ENCODE data around the gene HSPA2. TPM values are rescaled to one million over a fixed set of nuclear protein-coding genes. Genes with fewer than 3 reads are reported as not detected.

Gene HSPA2
- total and polyA plus RNA-seq, 2 of the 13 experiments (the other 11 are each of a cell fraction or from before 2014, with no cell fraction given) = 0.15 to 0.27 TPM

DNA sequence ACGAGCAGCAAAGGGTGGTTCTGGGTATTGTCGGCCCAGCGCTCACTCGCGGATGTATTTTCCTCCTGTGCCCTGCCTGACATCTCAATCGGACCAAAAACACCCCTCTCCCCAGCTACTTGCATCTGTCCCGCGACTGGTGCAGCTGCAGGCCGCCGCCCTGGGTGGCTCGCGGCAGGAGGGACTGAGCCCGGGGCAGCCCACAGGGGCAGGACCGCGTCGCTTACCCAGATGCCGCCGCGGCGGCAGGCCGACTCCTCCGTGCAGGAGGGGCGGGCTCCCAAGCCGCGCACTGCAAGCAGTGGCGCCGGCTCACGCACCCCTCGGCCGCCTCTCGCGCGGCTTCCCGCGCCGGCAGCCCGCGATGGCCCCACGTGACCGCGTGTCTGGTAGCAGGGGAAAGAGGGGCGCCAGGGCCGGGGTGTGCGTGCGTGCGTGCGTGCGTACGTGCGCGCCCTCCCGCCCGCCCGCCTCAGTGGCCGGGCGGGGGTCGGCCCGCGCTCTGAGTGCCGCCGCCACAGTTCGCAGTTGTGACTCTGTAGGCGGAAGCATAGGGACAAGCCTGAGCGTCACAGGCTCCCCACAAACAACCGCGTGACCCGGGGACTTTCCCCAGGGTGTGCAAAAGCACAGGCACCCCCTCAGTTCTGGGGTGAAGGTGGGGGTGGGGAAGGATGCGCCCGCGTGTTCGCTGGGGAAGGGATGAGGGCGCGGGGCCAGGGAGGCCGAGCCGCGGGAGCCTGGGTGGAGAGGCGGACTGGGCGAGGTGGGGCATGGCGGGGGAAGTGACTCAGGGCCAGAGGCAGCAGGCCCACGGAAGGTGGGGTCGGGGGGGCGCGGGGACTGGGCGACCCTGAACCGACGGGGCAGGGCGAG is 36.9 kb upstream of the HSPA2 start, which contains the start of gene ZBTB25 (continued):
- TF ChIP-seq, protein P1, sequence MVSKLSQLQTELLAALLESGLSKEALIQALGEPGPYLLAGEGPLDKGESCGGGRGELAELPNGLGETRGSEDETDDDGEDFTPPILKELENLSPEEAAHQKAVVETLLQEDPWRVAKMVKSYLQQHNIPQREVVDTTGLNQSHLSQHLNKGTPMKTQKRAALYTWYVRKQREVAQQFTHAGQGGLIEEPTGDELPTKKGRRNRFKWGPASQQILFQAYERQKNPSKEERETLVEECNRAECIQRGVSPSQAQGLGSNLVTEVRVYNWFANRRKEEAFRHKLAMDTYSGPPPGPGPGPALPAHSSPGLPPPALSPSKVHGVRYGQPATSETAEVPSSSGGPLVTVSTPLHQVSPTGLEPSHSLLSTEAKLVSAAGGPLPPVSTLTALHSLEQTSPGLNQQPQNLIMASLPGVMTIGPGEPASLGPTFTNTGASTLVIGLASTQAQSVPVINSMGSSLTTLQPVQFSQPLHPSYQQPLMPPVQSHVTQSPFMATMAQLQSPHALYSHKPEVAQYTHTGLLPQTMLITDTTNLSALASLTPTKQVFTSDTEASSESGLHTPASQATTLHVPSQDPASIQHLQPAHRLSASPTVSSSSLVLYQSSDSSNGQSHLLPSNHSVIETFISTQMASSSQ (IDR thresholded peaks at IDR 0.05; ENCODE audit: low read depth) = no peak
- TF ChIP-seq, protein P1 (CRISPR knock-in tag; IDR thresholded peaks at IDR 0.05; ENCODE audit: borderline replicate concordance) = peak; percentile 35; the same call in 1 of the 2 replicates
- TF ChIP-seq POLR2A (IDR thresholded peaks at IDR 0.05; ENCODE audit: insufficient read depth in 1 of 2, low read depth in 2 of 2, low read length in 2 of 2) (peak in 1 of 2 experiments; percentile 83), KDM4B (CRISPR knock-in tag; IDR thresholded peaks at IDR 0.05) (0 out of 2 replicates have a peak, but pooled peaks have one; percentile 29), GFI1 (CRISPR knock-in tag; IDR thresholded peaks at IDR 0.05; ENCODE audit: borderline replicate concordance) (peak; percentile 77; the same call in 1 of the 2 replicates), ZNF776 (CRISPR knock-in tag; IDR thresholded peaks at IDR 0.05) (peak; percentile 51; the same call in 1 of the 2 replicates), SPEN (CRISPR knock-in tag; IDR thresholded peaks at IDR 0.05; ENCODE audit: low read depth) (peak; percentile 93), ZNF773 (CRISPR knock-in tag; IDR thresholded peaks at IDR 0.05; ENCODE audit: borderline replicate concordance) (0 out of 2 replicates have a peak, but pooled peaks have one; percentile 20), ZNF343 (CRISPR knock-in tag; IDR thresholded peaks at IDR 0.05) (no peak), ZNF264 (CRISPR knock-in tag; IDR thresholded peaks at IDR 0.05) (peak; percentile 40; the same call in 1 of the 2 replicates), ZNF674 (CRISPR knock-in tag; IDR thresholded peaks at IDR 0.05; ENCODE audit: low read depth) (peak; percentile 22; the same call in 1 of the 2 replicates), ARNTL (CRISPR knock-in tag; IDR thresholded peaks at IDR 0.05) (peak; percentile 90), KDM5A (IDR thresholded peaks at IDR 0.05; ENCODE audit: borderline replicate concordance, low read length) (peak; percentile 25; the same call in 1 of the 2 replicates), ZNF34 (CRISPR knock-in tag; IDR thresholded peaks at IDR 0.05; ENCODE audit: borderline replicate concordance) (0 out of 2 replicates have a peak, but pooled peaks have one; percentile 22), ZNF574 (CRISPR knock-in tag; IDR thresholded peaks at IDR 0.05) (peak; percentile 75; the same call in 1 of the 2 replicates), ZNF841 (CRISPR knock-in tag; IDR thresholded peaks at IDR 0.05; ENCODE audit: borderline replicate concordance) (0 out of 2 replicates have a peak, but pooled peaks have one; percentile 60), NRL (CRISPR knock-in tag; IDR thresholded peaks at IDR 0.05; ENCODE audit: borderline replicate concordance) (0 out of 2 replicates have a peak, but pooled peaks have one; percentile 9), EED (CRISPR knock-in tag; IDR thresholded peaks at IDR 0.05) (0 out of 2 replicates have a peak, but pooled peaks have one; percentile 28), ZNF724P (CRISPR knock-in tag; IDR thresholded peaks at IDR 0.05; ENCODE audit: borderline replicate concordance) (peak; percentile 67; the same call in 1 of the 2 replicates), RBM22 (optimal IDR thresholded peaks at IDR 0.05; ENCODE audit: low read length) (peak; percentile 51)
- TF ChIP-seq, protein P2, sequence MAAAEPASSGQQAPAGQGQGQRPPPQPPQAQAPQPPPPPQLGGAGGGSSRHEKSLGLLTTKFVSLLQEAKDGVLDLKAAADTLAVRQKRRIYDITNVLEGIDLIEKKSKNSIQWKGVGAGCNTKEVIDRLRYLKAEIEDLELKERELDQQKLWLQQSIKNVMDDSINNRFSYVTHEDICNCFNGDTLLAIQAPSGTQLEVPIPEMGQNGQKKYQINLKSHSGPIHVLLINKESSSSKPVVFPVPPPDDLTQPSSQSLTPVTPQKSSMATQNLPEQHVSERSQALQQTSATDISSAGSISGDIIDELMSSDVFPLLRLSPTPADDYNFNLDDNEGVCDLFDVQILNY (CRISPR knock-in tag; conservative IDR thresholded peaks at IDR 0.05) = peak; percentile 73
